Inflammatory macrophage treated with lipopolysaccharide for 1 hour (primary cell): Measurements from ENCODE around the gene NKIRAS2.
"Not testable (repeated sequence)": the region's sequence is repeated elsewhere in the genome, so short reads cannot be mapped to it uniquely, and the experiment has no call there.

Experiments
- DNase-seq, 2 donors: peaks; one replicate each; pipeline ENCODE4 v3.0.0-alpha.2; 2020 to 2022

Gene NKIRAS2

GRCh38 chr17:42000413-42001133 is 19.3 kb upstream of the NKIRAS2 start:
- peak in 1 of 2 donors; percentile 57 for DNase-seq

DNA sequence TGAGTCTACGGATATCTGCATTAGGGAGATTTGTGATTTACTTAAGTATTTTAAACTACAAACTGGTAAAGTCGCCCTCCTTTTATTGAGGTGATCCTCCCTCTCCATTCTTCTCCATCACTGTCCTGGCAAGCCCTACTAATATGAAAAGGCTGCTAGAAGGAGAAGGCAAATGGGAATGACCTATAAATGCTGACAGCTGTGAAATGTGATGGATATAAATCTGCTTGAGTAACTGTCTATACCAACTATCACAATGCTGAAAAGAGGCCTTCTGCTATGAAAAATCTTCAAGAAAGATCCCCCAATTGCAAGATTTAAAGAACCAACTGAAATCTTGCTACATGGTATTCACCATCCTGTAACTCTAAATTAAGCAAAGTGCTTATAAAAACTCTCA is 18.2 kb upstream of the NKIRAS2 start:
- DNase-seq, result no peak

DNA sequence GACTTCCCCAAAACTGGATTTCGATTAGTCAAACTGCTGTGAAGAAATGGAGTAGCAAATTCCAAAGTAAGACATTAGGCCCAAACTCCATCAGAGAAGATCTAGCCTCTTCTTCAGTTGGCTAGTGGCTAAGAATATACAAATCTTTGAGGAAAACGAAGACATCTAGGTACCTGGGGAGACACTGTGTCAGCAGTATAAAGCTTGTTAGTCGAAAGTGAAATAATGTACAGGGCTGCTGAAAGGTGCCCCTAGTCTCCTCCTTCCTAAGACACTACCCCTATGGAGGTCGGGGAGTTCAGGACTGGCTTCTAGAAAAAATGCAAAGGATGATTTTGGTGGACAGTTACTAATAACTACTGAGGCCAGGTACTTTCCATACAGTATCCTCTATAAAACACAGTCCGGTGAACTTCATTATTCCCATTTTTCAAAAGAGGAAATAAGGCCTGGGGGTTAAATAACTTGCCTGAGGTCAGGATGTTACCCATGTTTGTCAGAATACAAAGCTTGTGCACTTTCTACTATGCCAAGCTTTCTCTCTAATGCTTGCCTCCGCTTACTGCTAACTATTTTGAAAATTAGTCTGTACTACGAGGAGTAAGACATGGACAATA is 17.6 kb upstream of the NKIRAS2 start:
- DNase-seq, result no peak

DNA sequence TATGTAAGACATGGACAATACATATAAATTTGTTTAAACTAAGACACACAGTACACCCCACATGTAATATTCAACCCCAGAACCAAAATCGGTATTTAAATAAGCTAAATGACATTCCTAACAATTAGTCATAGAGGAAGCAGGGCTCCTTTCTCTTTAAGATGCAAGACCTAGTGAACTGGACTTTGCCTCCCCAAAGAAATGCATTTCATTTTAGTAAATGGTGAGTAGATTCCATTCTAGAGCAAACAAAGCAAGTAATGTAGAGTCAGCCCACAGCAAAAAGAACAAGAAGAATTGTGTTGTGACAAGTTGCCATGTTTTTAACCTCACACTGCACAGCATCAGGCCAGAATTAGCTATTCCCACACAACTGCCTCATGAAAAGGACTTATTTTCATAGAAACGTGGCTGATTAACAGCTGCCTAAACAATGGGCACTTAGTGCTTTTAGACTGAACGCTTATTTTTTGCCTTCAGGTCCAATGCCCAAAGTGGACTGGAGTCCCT is 17.0 kb upstream of the NKIRAS2 start:
- DNase-seq, result no peak

- DNase-seq, result no peak
These were observed 14.7 kb upstream of the NKIRAS2 start for GRCh38 chr17:42005166-42005565.

DNA sequence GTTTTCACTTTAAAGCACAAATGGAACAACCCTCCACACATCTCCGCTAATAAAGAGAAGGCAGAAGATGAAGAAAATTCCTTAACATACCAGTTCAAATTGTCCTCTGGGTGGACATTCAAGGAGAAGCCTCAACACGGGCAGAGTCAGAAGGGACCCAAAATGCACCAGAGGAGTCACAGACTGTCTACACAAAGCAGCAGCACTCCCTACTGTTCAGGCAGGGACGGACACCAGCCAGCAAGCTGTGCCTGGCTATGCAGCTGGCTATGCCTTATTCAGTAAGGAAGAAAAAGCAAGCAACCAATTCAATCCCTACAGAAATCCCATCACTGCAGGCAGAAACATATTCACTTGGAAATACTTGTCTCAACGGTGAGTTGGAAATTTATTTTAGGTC is 10.7 kb upstream of the NKIRAS2 start:
- no peak for DNase-seq

- DNase-seq, result peak; percentile 52 to 53
These were observed 9.6 kb upstream of the NKIRAS2 start for GRCh38 chr17:42010266-42010680.

- DNase-seq, result peak in 1 of 2 donors; percentile 74
These were observed 8.9 kb upstream of the NKIRAS2 start for GRCh38 chr17:42010898-42011516.

GRCh38 chr17:42012363-42012762 is 7.5 kb upstream of the NKIRAS2 start:
- DNase-seq, result not testable (repeated sequence)

GRCh38 chr17:42013740-42014139 is 6.2 kb upstream of the NKIRAS2 start:
- not testable (repeated sequence) for DNase-seq

- DNase-seq, result peak in 1 of 2 donors; percentile 38
These were observed 3.5 kb upstream of the NKIRAS2 start for GRCh38 chr17:42016411-42016831.

DNA sequence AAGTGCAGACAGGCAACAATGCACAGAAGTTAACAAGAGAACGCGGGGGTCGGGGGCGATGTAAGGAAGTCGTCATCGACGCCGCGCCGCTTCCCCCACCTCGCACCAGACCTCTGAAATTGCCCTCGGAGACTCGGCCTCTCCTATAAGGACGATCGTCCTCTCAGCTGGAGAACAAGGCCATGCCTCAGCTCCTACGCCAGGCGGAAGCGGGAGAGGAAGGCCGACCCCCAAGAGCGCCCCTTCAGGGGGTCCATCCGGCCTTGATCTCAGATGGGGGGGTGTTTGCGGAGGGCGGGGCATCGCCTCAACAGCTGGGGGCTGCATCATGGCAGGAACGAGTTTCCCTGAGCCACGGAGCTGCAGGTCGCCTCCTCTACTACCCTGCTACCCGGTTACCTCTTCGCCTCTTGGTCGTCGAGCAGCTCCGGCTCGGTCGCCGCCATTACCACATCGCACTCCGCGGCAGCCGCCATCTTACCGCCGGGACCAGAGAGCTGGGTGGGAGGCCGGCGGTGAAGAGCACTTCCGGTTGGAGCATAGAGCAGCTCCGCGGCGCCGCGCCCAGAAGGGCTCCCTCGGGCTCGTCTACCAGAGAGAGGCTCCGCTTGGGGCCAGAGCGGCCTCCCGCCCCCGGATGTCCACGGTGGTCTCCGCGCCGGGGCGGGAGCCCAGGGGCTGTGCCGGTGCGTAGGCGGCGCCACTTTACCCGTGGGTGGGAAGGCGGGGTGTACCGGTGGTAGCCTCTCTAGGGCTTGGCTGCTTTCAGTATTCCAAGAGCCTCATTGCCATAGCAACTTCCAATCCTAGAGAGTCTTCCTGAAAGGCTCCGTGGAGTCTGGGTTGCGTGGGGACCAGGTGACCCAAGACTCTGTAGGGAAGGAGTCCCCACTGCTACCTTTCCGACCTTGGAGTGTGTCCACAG is 2.7 kb upstream of the NKIRAS2 start, which contains the start of gene DNAJC7:
DNAJC7 (minus strand) TSS at position 499 of the 925 bp plus-strand sequence; CDS start at position 476, 23 bp downstream.
- peak; percentile 83 to 88 for DNase-seq

- DNase-seq, result peak in 1 of 2 donors; percentile 32
These were observed 2.1 kb upstream of the NKIRAS2 start for GRCh38 chr17:42017866-42018200.

GRCh38 chr17:42018339-42018738 is 1.6 kb upstream of the NKIRAS2 start:
- DNase-seq, result no peak

DNA sequence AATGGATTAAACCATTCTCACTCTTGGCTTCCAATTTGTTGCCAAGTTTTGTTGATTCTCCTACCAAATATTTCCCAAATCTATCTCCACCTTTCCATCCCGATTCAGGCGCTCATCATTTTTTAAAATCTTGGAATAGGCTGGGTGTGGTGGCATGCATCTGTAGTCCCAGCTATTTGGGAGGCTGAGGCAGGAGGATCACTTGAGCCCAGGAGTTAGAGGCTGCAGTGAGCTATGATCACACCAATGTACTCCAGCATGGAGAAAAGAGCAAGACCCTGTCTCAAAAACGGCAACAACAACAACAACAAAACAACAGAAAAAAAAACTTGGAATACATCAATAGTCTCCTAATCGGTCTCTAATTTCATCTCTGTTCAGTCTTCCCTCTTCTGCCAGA is 902 bp upstream of the NKIRAS2 start:
- DNase-seq, result no peak

- not testable (repeated sequence) for DNase-seq
These were observed 955 bp downstream of the NKIRAS2 start for GRCh38 chr17:42020845-42021244.

- peak; percentile 72 to 80 for DNase-seq
These were observed 3.8 kb downstream of the NKIRAS2 start for GRCh38 chr17:42023524-42024349.

DNA sequence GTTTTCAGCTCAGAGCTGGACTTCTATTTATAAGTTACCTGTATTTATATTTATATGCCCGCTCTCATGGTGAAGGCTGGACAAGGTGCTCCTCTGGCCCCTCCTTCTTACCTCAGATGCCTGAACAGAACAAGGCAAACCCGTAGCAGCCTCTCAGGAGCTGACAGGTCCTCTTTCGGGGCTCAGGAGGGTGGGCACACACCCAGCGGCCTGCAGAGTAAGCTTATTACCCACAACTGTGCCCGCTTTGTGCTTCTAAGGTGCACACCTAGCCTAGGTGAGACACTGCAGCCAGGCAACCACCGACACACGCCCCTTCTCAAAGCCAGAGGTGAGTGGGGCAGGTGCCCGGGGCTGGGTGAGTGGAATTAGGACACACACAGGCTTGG is 5.3 kb downstream of the NKIRAS2 start:
- no peak for DNase-seq

DNA sequence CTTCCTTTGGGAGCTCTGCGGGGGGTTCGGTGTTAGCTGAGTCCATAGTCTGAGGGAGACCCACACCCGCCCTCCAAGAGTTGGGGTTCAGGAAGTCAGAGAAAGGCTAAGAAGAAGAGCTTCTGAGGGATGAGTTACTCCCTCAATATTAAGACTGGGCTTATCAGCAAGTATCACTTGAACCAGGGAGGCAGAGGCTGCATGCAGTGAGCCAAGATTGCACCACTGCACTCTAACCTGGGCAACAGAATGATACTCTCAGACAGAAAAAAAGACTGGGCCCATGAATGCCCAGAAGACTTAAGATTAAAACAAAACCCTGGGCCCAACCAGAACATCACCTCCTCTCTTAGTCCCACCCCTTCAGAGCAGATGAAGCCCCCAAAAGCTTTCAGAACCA is 6.0 kb downstream of the NKIRAS2 start:
- DNase-seq, result no peak

- DNase-seq, result no peak
These were observed 7.1 kb downstream of the NKIRAS2 start for GRCh38 chr17:42026857-42027589.

GRCh38 chr17:42027590-42027889 is 7.7 kb downstream of the NKIRAS2 start:
- no peak for DNase-seq
